Motor neuron (in vitro differentiated cells): ENCODE data around the gene COL3A1. TPM values are rescaled to one million over a fixed set of nuclear protein-coding genes. Genes with fewer than 3 reads are reported as not detected.
A peak's percentile ranks its signal among the peaks of the same experiment; 100 is the strongest.

ENCODE experiments used
- ATAC-seq, 8 experiments: fragments of 200-7000 bp; cut with Tn5 transposase; replicated peaks in 6 of 8; 2 replicates each; pipeline ENCODE4 v1.8.0; 2021; ENCODE audit warnings: mild to moderate bottlenecking in 8 of 8, moderate library complexity in 8 of 8
- H3K27ac ChIP-seq, 2 donors: fragments of 250-450 bp; sonication (Bioruptor Pico); 2 replicates each; pipeline ENCODE4 v1.9.0; 2021; ENCODE audit warnings: antibody characterized with exemption in 2 of 2, mild to moderate bottlenecking in 2 of 2, moderate library complexity in 1 of 2
- H3K4me1 ChIP-seq, 2 donors: fragments of 250-450 bp; sonication (Bioruptor Pico); replicated peaks in 1 of 2; 2 replicates each; pipeline ENCODE4 v1.6.1; 2021; ENCODE audit warnings: antibody characterized with exemption in 2 of 2, mild to moderate bottlenecking in 2 of 2, moderate library complexity in 1 of 2
- H3K4me3 ChIP-seq, 5 donors: fragments of 250-450 bp; sonication (Bioruptor Pico); 2 replicates each; pipeline ENCODE4 v1.9.0; 2021; ENCODE audit warnings: antibody characterized with exemption in 5 of 5, mild to moderate bottlenecking in 5 of 5, moderate library complexity in 4 of 5
- WGBS, 10 experiments: fragments of 450-650 bp; shearing (Covaris generic); methylation state at CpG; one replicate each; pipeline ENCODE4 v1.0.0; 2022; 5-methylcytosine and 5-hydroxymethylcytosine counted together
- in situ Hi-C, 9 experiments: fragments of 400-800 bp; cut with MboI; loops; one replicate each; pipeline ENCODE4 v1.15.0; 2021; ENCODE audit warnings: low sequenced_read_pairs in 9 of 9, low pct_unique_long_range_greater_than_20kb in 2 of 9; ENCODE audit not compliant: unreplicated experiment in 9 of 9
- total RNA-seq, 8 experiments: library from RNA; unstranded; fragments of 300-600 nt; gene quantifications; 2 replicates each; pipeline versions ENCODE4 v1.2.3 to v1.2.4, GENCODE V29; 2022

Gene COL3A1
- total RNA-seq, 8 experiments from 2014 or later, result 0.05 to 5,403 (median 297) TPM

DNA sequence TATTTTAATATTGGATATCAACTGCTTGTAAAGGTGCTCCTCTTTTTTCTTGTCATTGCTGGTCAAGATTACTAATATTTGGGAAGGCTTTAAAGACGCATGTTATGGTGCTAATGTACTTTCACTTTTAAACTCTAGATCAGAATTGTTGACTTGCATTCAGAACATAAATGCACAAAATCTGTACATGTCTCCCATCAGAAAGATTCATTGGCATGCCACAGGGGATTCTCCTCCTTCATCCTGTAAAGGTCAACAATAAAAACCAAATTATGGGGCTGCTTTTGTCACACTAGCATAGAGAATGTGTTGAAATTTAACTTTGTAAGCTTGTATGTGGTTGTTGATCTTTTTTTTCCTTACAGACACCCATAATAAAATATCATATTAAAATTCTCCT is 38.2 kb downstream of the COL3A1 start:
- Histone ChIP-seq H3K4me1 (no peaks in the 10 kb centered on the region), H3K4me3 (no peak overlapping the region), H3K27ac (no peak overlapping the region)
- in situ Hi-C loops, result loop anchor here in 1 of 9 experiments (25.0 kb wide), 1 partner anchor 400 kb away; no protein-coding TSS in a partner anchor
- 30 to 100% (median 100%) methylated on average over 1 of the region's 1 CpG; no CpG with 5 or more reads in 5 of the 10 experiments for WGBS, 10 experiments
- ATAC-seq, result no peak

DNA sequence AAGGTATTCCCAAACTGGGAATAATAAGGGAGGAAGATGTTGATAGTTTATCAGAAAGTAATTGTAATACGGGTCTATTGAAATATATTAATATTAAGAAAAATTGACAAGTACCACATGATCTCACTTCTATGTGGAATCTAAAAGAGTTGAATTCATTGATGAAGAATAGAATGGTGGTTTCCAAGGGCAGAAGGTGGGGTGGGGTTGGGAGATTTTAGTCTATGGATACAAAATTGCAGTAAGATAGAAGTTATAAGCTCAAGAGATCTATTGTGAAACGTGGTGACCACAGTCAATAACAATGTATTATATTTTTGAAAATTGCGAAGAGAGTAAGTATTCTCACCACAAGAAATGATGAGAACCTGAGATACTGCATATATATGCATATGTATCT is 38.9 kb downstream of the COL3A1 start:
- in situ Hi-C loops, result loop anchor here in 1 of 9 experiments (25.0 kb wide), 1 partner anchor 399 kb away; no protein-coding TSS in a partner anchor
- no peak for ATAC-seq
- no peak overlapping the region for H3K4me3 ChIP-seq
- no peaks in the 10 kb centered on the region for H3K4me1 ChIP-seq
- 40 to 100% (median 85%) methylated on average over 1 to 3 of the region's 3 CpGs for WGBS, 10 experiments
- H3K27ac ChIP-seq, result no peak overlapping the region

DNA sequence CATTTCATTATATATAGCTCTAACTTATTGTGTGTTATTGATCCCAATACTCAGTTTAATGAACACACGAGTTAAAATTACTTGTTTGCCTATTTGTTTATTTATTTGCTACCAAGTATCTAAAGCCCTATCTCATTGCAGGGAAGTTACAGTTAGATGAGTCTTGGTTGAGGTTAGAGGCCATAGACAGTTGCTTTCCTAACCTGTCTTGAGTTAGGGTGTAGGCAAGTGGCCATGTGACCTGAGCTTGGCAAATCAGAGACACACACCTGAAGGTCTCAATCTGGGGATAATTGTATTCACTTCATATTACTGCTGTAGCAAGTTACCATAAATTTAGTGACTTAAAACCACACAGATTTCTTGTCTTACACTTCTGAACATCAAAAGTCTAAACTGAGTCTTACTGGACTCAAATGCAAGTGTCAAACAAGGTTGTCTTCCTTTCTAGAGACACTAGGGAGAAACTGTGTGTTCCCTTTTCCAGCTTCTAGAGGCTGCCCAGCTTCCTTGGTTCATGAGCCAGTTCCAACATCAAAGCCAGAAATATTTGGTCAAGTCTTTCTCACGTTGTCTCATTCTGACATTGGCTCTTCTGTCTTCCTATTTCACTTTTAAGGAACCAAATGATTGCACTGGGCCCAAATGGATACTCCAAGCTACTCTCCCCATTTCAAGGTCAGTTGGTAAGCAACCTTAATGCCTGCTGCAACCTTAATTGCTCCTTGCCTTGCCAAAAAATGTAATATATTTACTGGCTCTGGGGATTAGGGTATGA is 39.7 kb downstream of the COL3A1 start:
- in situ Hi-C loops, result loop anchor here in 1 of 9 experiments (25.0 kb wide), 1 partner anchor 398 kb away; no protein-coding TSS in a partner anchor
- ATAC-seq, result peak in 3 of 8 experiments; percentile 4
- Histone ChIP-seq H3K4me1 (no peaks in the 10 kb centered on the region), H3K4me3 (no peak overlapping the region), H3K27ac (no peak overlapping the region)
- 14 to 100% (median 81%) methylated on average over 1 to 2 of the region's 2 CpGs; no CpG with 5 or more reads in 2 of the 10 experiments for WGBS, 10 experiments

DNA sequence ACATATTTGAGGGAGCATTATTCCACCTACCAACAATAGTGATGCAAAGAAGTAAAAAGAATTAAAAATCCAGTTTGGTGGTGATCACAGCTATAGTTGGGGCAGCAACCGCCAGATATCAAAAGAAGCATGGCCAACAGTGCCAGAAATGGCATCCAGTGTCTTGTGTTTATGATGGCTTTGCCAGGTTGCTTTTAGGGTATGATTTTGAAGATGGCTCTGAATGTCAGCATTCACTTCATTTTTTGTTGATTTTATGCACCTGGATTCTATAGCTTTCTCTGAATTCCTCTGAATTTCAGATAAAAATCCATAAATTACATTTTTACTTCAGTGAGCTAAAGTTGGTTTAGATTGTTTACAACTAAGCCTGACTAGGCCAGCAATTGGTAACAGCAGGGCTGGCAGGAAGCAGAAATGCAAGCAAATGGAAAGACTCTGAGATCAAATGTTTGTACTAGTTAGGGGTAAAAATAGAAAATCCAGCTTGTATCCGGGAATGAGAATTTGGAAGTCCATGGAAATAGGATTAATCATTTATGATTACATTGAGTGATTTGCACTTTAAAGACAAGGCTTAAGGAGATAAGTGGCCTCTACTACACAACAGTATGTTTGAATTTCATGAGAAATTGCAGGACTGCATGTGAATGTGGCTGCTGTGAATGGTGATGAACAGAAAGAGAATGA is 40.4 kb downstream of the COL3A1 start:
- in situ Hi-C loops, result loop anchor here in 1 of 9 experiments (25.0 kb wide), 1 partner anchor 398 kb away; no protein-coding TSS in a partner anchor
- peak in 3 of 8 experiments; percentile 8 to 41 (median 11) for ATAC-seq
- Histone ChIP-seq H3K4me1 (no peaks in the 10 kb centered on the region), H3K27ac (no peak overlapping the region), H3K4me3 (no peak overlapping the region)
- 0 to 100% (median 54%) methylated on average over 1 to 2 of the region's 2 CpGs; no CpG with 5 or more reads in 2 of the 10 experiments for WGBS, 10 experiments

DNA sequence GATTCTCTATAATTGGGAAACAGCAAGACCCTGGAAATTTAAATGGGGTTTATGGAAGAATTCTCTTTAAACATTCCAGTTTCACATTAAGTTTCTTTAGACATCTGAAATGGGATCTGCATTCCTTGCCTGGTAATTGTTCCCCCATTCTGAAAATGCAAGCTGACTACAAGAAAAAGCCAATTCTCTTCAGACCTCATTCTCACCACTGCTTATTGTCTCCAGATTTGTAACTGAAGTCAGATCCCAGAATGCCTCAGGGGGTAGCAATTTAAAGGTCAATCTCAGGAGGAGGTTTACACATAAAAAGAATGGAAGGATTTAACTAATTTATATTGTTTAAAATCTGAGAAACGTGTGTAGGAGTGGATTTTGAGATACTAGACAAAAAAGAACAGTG is 41.2 kb downstream of the COL3A1 start:
- Histone ChIP-seq H3K4me3 (no peak overlapping the region), H3K27ac (no peak overlapping the region), H3K4me1 (no peaks in the 10 kb centered on the region)
- no peak for ATAC-seq
- WGBS, 10 experiments, result 0 to 45% (median 9%) methylated on average over 1 of the region's 1 CpG; no CpG with 5 or more reads in 1 of the 10 experiments
- in situ Hi-C loops, result loop anchor here in 1 of 9 experiments (25.0 kb wide), 1 partner anchor 397 kb away; no protein-coding TSS in a partner anchor

DNA sequence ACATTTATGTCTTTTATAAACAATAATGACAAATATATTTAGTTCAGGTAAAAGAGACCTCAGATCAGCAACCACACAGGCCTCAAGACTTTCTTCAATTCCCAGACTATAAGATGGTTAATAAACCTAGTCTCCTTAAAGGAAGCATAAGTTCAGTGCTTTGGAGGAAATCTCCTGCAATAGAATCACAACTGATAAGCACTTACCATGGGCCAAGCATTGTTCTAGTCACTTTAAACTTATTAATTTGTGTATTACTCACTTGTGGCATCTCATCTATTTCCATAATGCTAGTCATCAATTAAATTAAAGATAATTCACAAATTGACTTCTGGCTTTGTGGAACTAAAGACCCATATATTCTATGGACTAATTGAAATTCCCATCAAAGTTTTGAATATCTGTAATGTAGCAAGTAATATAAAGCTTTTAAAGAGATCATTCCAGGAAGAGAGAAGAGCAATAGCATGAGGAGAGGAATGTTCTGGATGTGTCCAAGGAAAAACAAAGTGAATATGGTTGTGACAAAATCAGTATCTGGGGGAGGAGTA is 42.2 kb downstream of the COL3A1 start:
- ATAC-seq, result no peak
- Histone ChIP-seq H3K4me1 (no peaks in the 10 kb centered on the region), H3K27ac (no peak overlapping the region), H3K4me3 (no peak overlapping the region)
- in situ Hi-C loops, result loop anchor here in 1 of 9 experiments (25.0 kb wide), 1 partner anchor 396 kb away; no protein-coding TSS in a partner anchor

DNA sequence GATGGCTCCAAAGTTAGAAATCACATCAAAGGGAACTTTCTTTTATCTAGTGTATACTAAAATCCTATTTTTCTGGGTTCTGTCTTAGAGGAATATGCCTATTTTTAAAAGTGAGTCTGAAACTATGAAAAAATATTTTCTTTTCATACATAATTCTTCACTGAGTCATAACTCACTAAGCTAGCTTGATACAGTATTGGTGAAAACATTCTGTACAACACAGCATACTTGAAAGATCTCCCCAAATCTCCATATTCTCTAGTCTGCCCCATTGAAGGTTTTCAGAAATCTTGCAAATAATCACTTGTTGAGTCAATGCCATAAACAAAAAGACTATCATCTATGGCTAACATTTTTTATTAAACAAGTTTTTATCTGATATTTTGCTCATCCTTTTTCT is 44.5 kb downstream of the COL3A1 start:
- ATAC-seq, result peak in 1 of 8 experiments; percentile 4
- no peaks in the 10 kb centered on the region for H3K4me1 ChIP-seq
- in situ Hi-C loops, result loop anchor here in 1 of 9 experiments (25.0 kb wide), 1 partner anchor 394 kb away; no protein-coding TSS in a partner anchor
- no peak overlapping the region for H3K27ac ChIP-seq
- no peak overlapping the region for H3K4me3 ChIP-seq

DNA sequence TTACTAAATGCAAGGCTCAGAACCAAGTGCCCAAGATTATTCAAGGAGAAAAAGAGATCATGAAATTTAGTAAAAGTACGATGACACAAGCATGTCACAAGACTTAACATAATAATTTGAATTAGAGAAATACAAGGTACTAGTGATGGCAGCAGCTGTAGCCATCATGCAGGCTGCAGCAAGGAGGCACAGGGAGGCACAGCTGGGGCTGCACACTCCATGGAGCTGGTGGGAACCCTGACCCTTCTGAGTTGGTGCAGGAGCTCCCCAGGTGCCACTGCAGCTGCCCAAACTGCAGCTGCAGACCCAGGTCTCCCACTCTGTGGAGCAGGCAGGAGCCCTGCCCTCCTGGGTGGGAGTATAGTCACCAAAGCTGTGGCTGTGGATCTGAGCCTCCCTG is 46.0 kb downstream of the COL3A1 start:
- Histone ChIP-seq H3K4me1 (no peaks in the 10 kb centered on the region), H3K4me3 (no peak overlapping the region), H3K27ac (no peak overlapping the region)
- peak in 2 of 8 experiments; percentile 2 to 19 for ATAC-seq
- in situ Hi-C loops, result loop anchor here in 1 of 9 experiments (25.0 kb wide), 1 partner anchor 392 kb away; no protein-coding TSS in a partner anchor
- 38 to 100% (median 71%) methylated on average over 1 of the region's 1 CpG; no CpG with 5 or more reads in 2 of the 10 experiments for WGBS, 10 experiments

DNA sequence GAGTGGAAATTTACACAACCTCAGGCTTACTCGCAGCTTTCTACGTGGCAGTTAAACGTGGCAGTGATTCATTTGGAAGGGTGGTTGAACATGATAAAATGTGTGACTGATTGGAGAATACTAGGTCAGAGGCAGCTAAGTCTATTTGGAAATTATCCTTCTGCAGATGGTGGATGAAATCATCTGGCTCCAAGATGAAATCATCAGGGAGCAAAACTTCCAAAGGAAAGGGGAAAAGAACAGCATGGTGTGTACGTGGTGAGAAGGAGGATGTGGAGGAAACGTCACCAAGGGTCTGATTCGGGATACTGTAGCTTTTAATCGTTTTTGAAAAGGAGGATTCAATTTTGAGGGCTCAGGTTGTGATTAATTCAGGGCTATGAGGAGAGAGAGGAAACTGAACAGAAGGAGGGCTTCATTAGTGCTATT is 47.9 kb downstream of the COL3A1 start:
- no peak overlapping the region for H3K27ac ChIP-seq
- 0 to 87% (median 61%) methylated on average over 2 to 7 of the region's 7 CpGs; no CpG with 5 or more reads in 2 of the 10 experiments for WGBS, 10 experiments
- in situ Hi-C loops, result loop anchor here in 1 of 9 experiments (25.0 kb wide), 1 partner anchor 390 kb away; no protein-coding TSS in a partner anchor
- H3K4me3 ChIP-seq, result no peak overlapping the region
- ATAC-seq, result peak in 5 of 8 experiments; percentile 17 to 94 (median 38)
- H3K4me1 ChIP-seq, result no peaks in the 10 kb centered on the region

DNA sequence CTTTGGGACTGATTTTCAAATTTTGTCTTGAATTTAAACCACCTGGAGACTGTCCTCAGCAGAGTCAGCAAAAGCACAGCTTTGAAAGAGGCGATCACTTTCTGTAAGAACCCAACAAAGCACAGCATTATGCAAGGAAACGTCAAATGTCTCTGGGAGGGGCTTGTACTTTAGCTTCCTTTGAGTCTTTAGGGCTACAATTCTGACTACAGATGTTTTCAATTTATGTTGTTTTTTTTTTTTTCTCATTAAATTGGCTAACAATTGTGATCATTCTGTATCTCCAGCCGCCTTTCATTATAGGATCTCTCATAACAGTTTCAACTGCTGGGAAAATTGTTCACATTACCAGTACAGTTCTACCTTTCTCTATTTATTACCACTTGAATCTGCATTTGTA is 48.3 kb downstream of the COL3A1 start:
- H3K4me3 ChIP-seq, result no peak overlapping the region
- WGBS, 10 experiments, result 0 to 79% (median 55%) methylated on average over 1 to 3 of the region's 3 CpGs; no CpG with 5 or more reads in 1 of the 10 experiments
- no peaks in the 10 kb centered on the region for H3K4me1 ChIP-seq
- in situ Hi-C loops, result loop anchor here in 1 of 9 experiments (25.0 kb wide), 1 partner anchor 390 kb away; no protein-coding TSS in a partner anchor
- peak in 5 of 8 experiments; percentile 36 to 60 (median 44) for ATAC-seq
- H3K27ac ChIP-seq, result no peak overlapping the region

DNA sequence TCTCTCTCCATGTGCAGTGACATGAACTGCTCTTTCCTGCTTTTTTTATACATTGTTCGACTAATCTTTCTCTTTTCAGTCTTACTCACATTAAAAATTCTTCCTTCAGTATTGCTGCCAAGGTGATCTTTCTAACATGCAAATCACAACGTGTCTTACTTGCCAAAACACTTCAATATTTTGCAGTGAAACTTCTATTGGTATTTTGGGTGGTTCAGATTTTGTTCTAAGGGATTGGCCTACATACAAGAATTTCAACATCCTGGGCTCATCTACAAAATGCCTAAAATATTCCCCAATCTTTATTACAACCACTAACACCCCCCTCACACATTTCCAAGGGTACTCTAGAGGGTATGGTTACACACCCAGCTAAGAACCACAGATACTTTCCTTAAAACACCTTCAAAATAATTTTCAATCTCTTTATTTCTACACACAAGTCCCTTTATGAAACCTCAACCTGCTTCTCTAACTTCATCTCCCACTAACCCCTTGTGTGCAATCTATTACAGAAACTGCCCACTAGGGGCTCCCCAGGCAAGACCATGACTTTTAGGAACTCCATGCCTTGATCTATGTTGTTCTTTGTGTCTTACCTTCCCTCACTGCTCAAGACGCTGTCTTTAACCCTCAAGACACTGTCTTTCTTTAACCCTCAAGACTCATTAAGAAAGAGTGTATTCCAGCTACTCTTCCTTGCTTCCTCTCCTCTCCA is 50.9 kb downstream of the COL3A1 start:
- peak in 2 of 8 experiments; percentile 13 to 21 for ATAC-seq
- 11 to 100% (median 59%) methylated on average over 1 to 3 of the region's 3 CpGs for WGBS, 10 experiments
- Histone ChIP-seq H3K4me1 (no peaks in the 10 kb centered on the region), H3K4me3 (no peak overlapping the region), H3K27ac (no peak overlapping the region)
- in situ Hi-C loops, result loop anchor here in 1 of 9 experiments (25.0 kb wide), 1 partner anchor 387 kb away; no protein-coding TSS in a partner anchor

DNA sequence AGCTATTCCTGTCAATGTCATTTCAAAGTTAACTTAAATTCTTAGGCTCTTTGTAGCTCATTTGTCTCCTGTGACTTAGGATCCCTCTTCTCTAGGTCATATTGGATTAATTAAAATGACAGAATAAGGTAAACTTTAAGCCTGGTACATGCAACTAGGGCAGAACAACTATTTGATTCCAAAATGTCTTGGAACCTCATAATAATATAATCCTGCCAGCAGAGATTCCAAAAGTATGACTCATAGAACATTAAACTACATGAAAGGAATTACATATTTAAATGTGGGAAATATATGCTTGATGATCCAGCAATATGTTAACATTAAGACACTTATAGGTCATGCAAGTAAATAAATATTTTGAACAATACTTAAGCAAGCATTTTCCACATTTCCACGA is 63.3 kb downstream of the COL3A1 start:
- H3K4me1 ChIP-seq, result no peaks in the 10 kb centered on the region
- H3K27ac ChIP-seq, result no peak overlapping the region
- in situ Hi-C loops, result no loop called here
- ATAC-seq, result peak in 3 of 8 experiments; percentile 50 to 79 (median 61)
- WGBS, 10 experiments, result 22 to 100% (median 86%) methylated on average over 1 of the region's 1 CpG; no CpG with 5 or more reads in 3 of the 10 experiments
- no peak overlapping the region for H3K4me3 ChIP-seq
